ENCODE results near the gene SYCP2L. TPM values are rescaled to one million over a fixed set of nuclear protein-coding genes. Genes with fewer than 3 reads are reported as not detected.

The SYCP2L gene
- total and polyA plus RNA-seq, 9 of the 15 experiments (the other 6 are each of a cell fraction or from before 2014, with no cell fraction given) = 12.4 to 46.9 (median 22.0) TPM

GRCh38 chr6:11021003-11021402, 134.2 kb downstream of the SYCP2L start:
- Histone ChIP-seq H3K9ac (ENCODE audit: insufficient read depth in 1 of 2, low read depth in 2 of 2, low read length in 2 of 2) (no peak overlapping the region), H3K4me3 (no peak overlapping the region), H3K9me1 (ENCODE audit: control insufficient read depth, insufficient read depth, low read length) (no peaks in the 10 kb centered on the region), H3K9me3 (replicated peaks; ENCODE audit: control insufficient read depth, insufficient read depth, low read depth, low read length) (no peaks in the 10 kb centered on the region), H3K79me2 (ENCODE audit: control insufficient read depth, insufficient read depth, low read length) (no peaks in the 10 kb centered on the region), H3K4me1 (replicated peaks in 1 of 2; ENCODE audit: control insufficient read depth in 2 of 2, insufficient read depth in 2 of 2, low read length in 2 of 2) (no peaks in the 10 kb centered on the region), H4K20me1 (replicated peaks; ENCODE audit: control insufficient read depth, insufficient read depth, low read length) (no peaks in the 10 kb centered on the region), H2AFZ (ENCODE audit: low read depth, low read length) (no peak overlapping the region), H3K27ac (ENCODE audit: extremely low read depth, low read depth, low read length) (no peak overlapping the region), H3K36me3 (ENCODE audit: control insufficient read depth, insufficient read depth, low read length) (no peaks in the 10 kb centered on the region), H3K4me2 (ENCODE audit: insufficient read depth, low read length) (no peak overlapping the region), H3K27me3 (ENCODE audit: control insufficient read depth in 2 of 2, insufficient read depth in 2 of 2, low read length in 2 of 2) (peaks cover 16 to 25% of the 10 kb centered on the region in 2 experiments; a peak in 4 of 5 replicates)
- no peak for DNase-seq (ENCODE audit: extremely low read depth in 1 of 4, low spot score in 3 of 4)
- POLR2A ChIA-PET = interaction anchor here (1.0 to 1.1 kb wide), 2 partner anchors 9 to 17 kb away, joined by 3 read pairs; no protein-coding TSS in a partner anchor
- no peak for ATAC-seq
- no TSS peak for BruUV-seq (replicated peaks)
- CTCF ChIA-PET (ENCODE audit: low intra/inter-chr PET ratio) = interaction anchor here (0.6 kb wide), 1 partner anchor 542 kb away, joined by 3 read pairs; no protein-coding TSS in a partner anchor
- 8% methylated on average over 2 of the region's 2 CpGs for WGBS (ENCODE audit: insufficient coverage, low coverage, missing lambda C conversion rate)
- intact Hi-C loops (cut with micrococcal nuclease) (no loop called here), in situ Hi-C loops (cut with MboI) (no loop called here)
- FAIRE-seq = peak; percentile 19
- TF ChIP-seq TCF15 (CRISPR knock-in tag; IDR thresholded peaks at IDR 0.05) (no peak), STAT5A (IDR thresholded peaks at IDR 0.05; ENCODE audit: borderline replicate concordance, low read length) (no peak), ARHGAP35 (IDR thresholded peaks at IDR 0.05; ENCODE audit: partially characterized antibody) (no peak), NFYB (IDR thresholded peaks at IDR 0.05; ENCODE audit: extremely low read depth, insufficient read length) (no peak), PPARD (CRISPR knock-in tag; IDR thresholded peaks at IDR 0.05) (no peak), E2F5 (CRISPR knock-in tag; IDR thresholded peaks at IDR 0.05) (no peak), SREBF1 (IDR thresholded peaks at IDR 0.05; ENCODE audit: borderline replicate concordance, low read depth, low read length) (no peak), ZNF511 (CRISPR knock-in tag; IDR thresholded peaks at IDR 0.05) (no peak), KDM1A (IDR thresholded peaks at IDR 0.05) (no peak), ESRRB (CRISPR knock-in tag; IDR thresholded peaks at IDR 0.05; ENCODE audit: borderline replicate concordance) (no peak), MIER1 (IDR thresholded peaks at IDR 0.05; ENCODE audit: low read depth) (no peak), SRSF7 (optimal IDR thresholded peaks at IDR 0.05; ENCODE audit: low read depth, low read length) (no peak), ETV1 (tag; conservative IDR thresholded peaks at IDR 0.05; ENCODE audit: low read depth) (no peak), L3MBTL2 (IDR thresholded peaks at IDR 0.05) (no peak), HOXB6 (CRISPR knock-in tag; IDR thresholded peaks at IDR 0.05; ENCODE audit: borderline replicate concordance) (no peak), ZBTB5 (IDR thresholded peaks at IDR 0.05) (no peak), ZNF121 (CRISPR knock-in tag; conservative IDR thresholded peaks at IDR 0.05) (no peak)
- TF ChIP-seq, protein P1, sequence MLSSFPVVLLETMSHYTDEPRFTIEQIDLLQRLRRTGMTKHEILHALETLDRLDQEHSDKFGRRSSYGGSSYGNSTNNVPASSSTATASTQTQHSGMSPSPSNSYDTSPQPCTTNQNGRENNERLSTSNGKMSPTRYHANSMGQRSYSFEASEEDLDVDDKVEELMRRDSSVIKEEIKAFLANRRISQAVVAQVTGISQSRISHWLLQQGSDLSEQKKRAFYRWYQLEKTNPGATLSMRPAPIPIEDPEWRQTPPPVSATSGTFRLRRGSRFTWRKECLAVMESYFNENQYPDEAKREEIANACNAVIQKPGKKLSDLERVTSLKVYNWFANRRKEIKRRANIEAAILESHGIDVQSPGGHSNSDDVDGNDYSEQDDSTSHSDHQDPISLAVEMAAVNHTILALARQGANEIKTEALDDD (IDR thresholded peaks at IDR 0.05) = no peak
